H54 (cell line): ENCODE measurements around the gene ZNF423.

Experiments used
- DNase-seq: peaks from one replicate; pipeline ENCODE4 v3.0.0; 2011; ENCODE audit warnings: low spot score, mixed read lengths; ENCODE audit not compliant: insufficient read length
- FAIRE-seq: peaks from 3 replicates; lab custom pipeline; 2011; peaks lifted over from hg19 to GRCh38; lab: Jason Lieb, UNC
- POLR2A ChIP-seq: IDR thresholded peaks from 2 replicates; pipeline ENCODE4 v1.6.1; 2011; ENCODE audit warnings: low read depth, mild to moderate bottlenecking, low read length

Gene ZNF423

GRCh38 chr16:49485663-49486062 is 370.2 kb downstream of the ZNF423 start:
- TF ChIP-seq POLR2A, result no peak
- DNase-seq, result no peak
- no peak for FAIRE-seq

DNA sequence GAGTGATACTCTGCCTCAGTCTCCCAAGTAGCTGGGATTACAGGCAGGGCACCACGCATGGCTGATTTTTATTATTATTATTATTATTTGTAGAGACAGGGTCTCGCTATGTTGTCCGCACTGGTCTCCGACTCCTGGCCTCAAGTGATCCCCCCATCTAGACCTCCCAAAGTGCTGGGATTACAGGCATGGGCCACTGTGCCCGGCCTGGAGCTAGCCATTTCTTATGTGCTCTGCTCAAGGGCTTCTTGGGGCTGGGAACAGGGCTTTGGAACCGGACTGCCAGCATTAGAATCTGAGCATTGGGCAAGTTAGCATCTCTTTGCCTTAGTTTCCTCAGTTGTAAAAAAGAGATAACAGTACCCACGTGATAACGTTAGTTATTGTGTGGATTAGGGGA is 371.0 kb downstream of the ZNF423 start:
- no peak for FAIRE-seq
- DNase-seq, result no peak
- TF ChIP-seq POLR2A, result no peak

GRCh38 chr16:49484451-49484849 is 371.5 kb downstream of the ZNF423 start:
- FAIRE-seq, result no peak
- no peak for DNase-seq
- TF ChIP-seq POLR2A, result no peak

GRCh38 chr16:49483651-49484450 is 372.1 kb downstream of the ZNF423 start:
- TF ChIP-seq POLR2A, result no peak
- no peak for FAIRE-seq
- no peak for DNase-seq

- no peak for TF ChIP-seq POLR2A
- no peak for FAIRE-seq
Observed at GRCh38 chr16:49483251-49483650, 372.7 kb downstream of the ZNF423 start.

GRCh38 chr16:49482690-49483089 is 373.2 kb downstream of the ZNF423 start:
- no peak for FAIRE-seq
- no peak for DNase-seq
- no peak for TF ChIP-seq POLR2A

More at GRCh38 chr16:49483251-49483650, 372.7 kb downstream of the ZNF423 start:
- no peak for DNase-seq

GRCh38 chr16:49478616-49479015 is 377.3 kb downstream of the ZNF423 start:
- FAIRE-seq (no peak), DNase-seq (no peak)
- no peak for TF ChIP-seq POLR2A

DNA sequence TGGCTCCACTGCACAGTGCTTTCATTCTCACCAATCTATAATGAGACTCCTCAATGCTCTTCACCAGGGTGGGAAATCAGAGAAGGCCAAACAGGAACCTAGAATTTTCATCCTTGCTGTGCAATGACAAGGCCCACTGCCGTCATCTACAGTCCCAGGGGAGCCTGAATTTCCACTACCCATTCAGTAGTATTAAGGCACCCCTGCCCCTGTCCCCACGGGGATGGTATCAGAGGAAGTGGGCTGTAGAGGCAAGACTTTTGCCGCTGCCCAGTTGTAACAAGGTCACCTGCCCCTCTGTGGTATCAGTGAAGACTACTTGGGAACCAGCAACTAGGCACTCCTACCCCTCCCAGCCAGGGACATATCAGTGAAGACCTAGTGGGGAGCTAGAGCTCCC is 377.8 kb downstream of the ZNF423 start:
- no peak for TF ChIP-seq POLR2A
- no peak for DNase-seq
- no peak for FAIRE-seq

DNA sequence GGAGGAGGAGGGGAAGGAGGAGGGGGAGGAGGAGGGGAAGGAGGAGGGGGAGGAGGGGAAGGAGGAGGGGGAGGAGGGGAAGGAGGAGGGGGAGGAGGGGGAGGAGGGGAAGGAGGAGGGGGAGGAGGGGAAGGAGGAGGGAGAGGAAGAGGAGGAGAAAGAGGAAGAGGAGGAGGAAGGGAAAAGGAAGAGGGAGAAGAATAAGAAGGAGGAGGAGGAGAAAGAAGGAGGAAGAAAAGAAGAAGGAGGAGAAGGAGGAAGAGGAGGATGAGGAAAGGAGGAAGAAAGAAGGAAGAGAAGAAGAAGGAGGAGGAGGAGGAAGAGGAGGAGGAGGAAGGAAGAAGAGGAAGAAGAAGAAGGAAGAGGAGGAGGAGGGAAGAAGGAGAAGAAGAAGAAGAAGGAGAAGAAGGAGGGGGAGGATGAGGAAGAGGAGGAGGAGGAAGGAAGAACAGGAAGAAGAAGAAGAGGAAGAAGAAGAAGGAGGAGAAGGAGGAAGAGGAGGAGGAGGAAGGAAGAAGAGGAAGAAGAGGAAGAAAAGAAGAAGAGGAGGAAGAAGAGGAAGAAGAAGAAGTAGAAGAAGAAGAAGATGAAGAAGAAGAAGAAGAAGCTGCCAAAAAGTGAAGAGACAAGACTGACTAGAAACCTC is 378.5 kb downstream of the ZNF423 start:
- no peak for TF ChIP-seq POLR2A
- FAIRE-seq (no peak), DNase-seq (no peak)

- DNase-seq (no peak), FAIRE-seq (no peak)
- no peak for TF ChIP-seq POLR2A
Observed at GRCh38 chr16:49474741-49475140, 381.2 kb downstream of the ZNF423 start.

DNA sequence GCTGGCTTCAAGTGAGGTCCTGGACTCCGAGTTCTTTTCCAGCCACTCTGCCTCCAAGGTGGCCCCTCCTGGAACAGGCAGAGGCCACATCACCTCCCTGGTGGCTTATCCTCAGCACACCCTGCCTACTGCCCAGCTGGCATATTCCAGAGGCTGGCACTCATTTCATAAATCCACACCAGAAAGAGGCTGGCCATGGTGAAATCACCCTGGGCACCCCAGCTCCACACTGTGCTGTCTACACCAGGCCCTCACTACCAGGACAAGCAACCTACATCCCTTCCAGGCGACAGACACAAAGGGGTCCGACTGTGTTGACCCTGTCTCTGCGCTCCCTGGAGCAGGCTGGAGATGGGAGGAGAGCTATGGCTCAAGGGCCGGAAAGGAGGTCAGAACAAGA is 382.1 kb downstream of the ZNF423 start:
- DNase-seq (no peak), FAIRE-seq (no peak)
- no peak for TF ChIP-seq POLR2A

- TF ChIP-seq POLR2A, result no peak
- DNase-seq (no peak), FAIRE-seq (no peak)
Observed at GRCh38 chr16:49473131-49473530, 382.8 kb downstream of the ZNF423 start.

GRCh38 chr16:49472598-49472997 is 383.3 kb downstream of the ZNF423 start:
- DNase-seq (no peak), FAIRE-seq (no peak)

GRCh38 chr16:49471038-49471727 is 384.7 kb downstream of the ZNF423 start:
- no peak for TF ChIP-seq POLR2A
- FAIRE-seq, result no peak
- DNase-seq, result no peak

More at GRCh38 chr16:49472598-49472997, 383.3 kb downstream of the ZNF423 start:
- TF ChIP-seq POLR2A, result no peak
